GM12892 (cell line): ENCODE results near the gene CFAP107.

Experiments used
- POLR2A ChIP-seq: IDR thresholded peaks from 2 replicates; pipeline ENCODE4 v1.6.1; 2011; ENCODE audit warnings: low read depth, low read length, control low read depth
- POLR2AphosphoS5 ChIP-seq: IDR thresholded peaks from 2 replicates; pipeline ENCODE4 v1.6.1; 2011; ENCODE audit warnings: low read depth, low read length, control low read depth

GRCh38 chr1:12799730-12800129 is 53.7 kb downstream of the CFAP107 start:
- no peak for TF ChIP-seq POLR2AphosphoS5
- no peak for TF ChIP-seq POLR2A
